Osteoblast (primary cell): ENCODE data around the gene APOBEC3B. TPM values are rescaled to one million over a fixed set of nuclear protein-coding genes. Genes with fewer than 3 reads are reported as not detected.
"Not testable (repeated sequence)": the region's sequence is repeated elsewhere in the genome, so short reads cannot be mapped to it uniquely, and the experiment has no call there.

Source experiments
- DNase-seq: peaks from one replicate; pipeline ENCODE4 v3.0.0; 2011; ENCODE audit warnings: low spot score, mixed read lengths; ENCODE audit not compliant: insufficient read length; ENCODE audit errors: missing footprints
- H2AFZ ChIP-seq: 2 replicates; pipeline ENCODE4 v1.6.0; 2011; ENCODE audit warnings: mild to moderate bottlenecking, low read length
- H3K27ac ChIP-seq: 2 replicates; pipeline ENCODE4 v1.5.1; 2011; ENCODE audit warnings: mild to moderate bottlenecking, low read depth, low read length, moderate library complexity
- H3K27me3 ChIP-seq: 2 replicates; pipeline ENCODE4 v1.6.0; 2012; ENCODE audit warnings: mild to moderate bottlenecking, control low read depth, inconsistent platforms, low read length, moderate library complexity; ENCODE audit not compliant: insufficient read depth
- H3K36me3 ChIP-seq: 2 replicates; pipeline ENCODE4 v1.5.1; 2011; ENCODE audit warnings: mild to moderate bottlenecking, low read length, control low read depth, moderate library complexity; ENCODE audit not compliant: insufficient read depth
- H3K4me1 ChIP-seq: 2 replicates; pipeline ENCODE4 v1.5.1; 2011; ENCODE audit warnings: mild to moderate bottlenecking, low read length, control low read depth, moderate library complexity; ENCODE audit not compliant: insufficient read depth
- H3K4me2 ChIP-seq: 2 replicates; pipeline ENCODE4 v1.6.0; 2011; ENCODE audit warnings: mild to moderate bottlenecking, low read length; ENCODE audit not compliant: insufficient read depth
- H3K4me3 ChIP-seq: fragments of 200-600 bp; sonication (generic); 3 replicates; pipeline ENCODE4 v1.5.1; 2012; ENCODE audit warnings: mild to moderate bottlenecking, low read length, inconsistent platforms; ENCODE audit not compliant: insufficient read depth
- H3K79me2 ChIP-seq: 2 replicates; pipeline ENCODE4 v1.6.0; 2012; ENCODE audit warnings: mild to moderate bottlenecking, low read length, control low read depth, inconsistent platforms; ENCODE audit not compliant: insufficient read depth
- H3K9me3 ChIP-seq: 2 replicates; pipeline ENCODE4 v1.5.1; 2011; ENCODE audit warnings: low read depth, low read length, control low read depth
- H4K20me1 ChIP-seq: 2 replicates; pipeline ENCODE4 v1.6.0; 2012; ENCODE audit warnings: mild to moderate bottlenecking, low read length, control low read depth; ENCODE audit not compliant: insufficient read depth
- total RNA-seq: library from RNA; depleted of rRNA; stranded (reverse); fragments of >200 nt; gene quantifications from 2 replicates; pipeline ENCODE4 v1.2.3, GENCODE V29; 2012
- TF ChIP-seq, protein P1 (sequence below): IDR thresholded peaks from 2 replicates; pipeline ENCODE4 v1.5.1; 2011; ENCODE audit warnings: mild to moderate bottlenecking, low read depth, low read length, moderate library complexity; ENCODE audit errors: extremely low read depth

The APOBEC3B gene
- total RNA-seq, 1 donor, result 0.36 TPM

DNA sequence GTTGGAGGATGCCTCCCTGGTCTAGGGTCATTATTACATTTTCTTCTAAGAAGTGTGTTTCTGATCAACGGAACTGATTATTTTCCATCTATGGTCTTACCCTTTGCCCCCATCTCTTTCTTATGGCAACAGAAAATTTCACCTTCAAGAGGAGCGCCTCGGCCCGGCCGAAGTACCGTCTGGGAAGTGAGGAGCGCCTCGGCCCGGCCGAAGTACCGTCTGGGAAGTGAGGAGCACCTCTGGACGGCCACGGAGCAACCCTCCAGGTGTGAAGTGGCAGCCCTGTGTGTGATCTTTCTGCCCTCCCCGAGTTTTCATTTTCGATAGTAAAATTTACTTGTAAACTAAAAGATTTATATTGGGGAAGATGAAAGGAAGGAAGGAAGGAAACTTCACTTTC, 28.8 kb downstream of the APOBEC3B start:
- Histone ChIP-seq H3K36me3 (no peaks in the 10 kb centered on the region), H3K79me2 (peaks cover 7% of the 10 kb centered on the region), H3K4me2 (no peak overlapping the region), H3K27me3 (no peaks in the 10 kb centered on the region), H3K9me3 (no peaks in the 10 kb centered on the region), H2AFZ (no peak overlapping the region), H4K20me1 (no peaks in the 10 kb centered on the region), H3K4me1 (peaks cover 6% of the 10 kb centered on the region), H3K27ac (no peak overlapping the region), H3K4me3 (no peak overlapping the region)
- TF ChIP-seq, protein P1, sequence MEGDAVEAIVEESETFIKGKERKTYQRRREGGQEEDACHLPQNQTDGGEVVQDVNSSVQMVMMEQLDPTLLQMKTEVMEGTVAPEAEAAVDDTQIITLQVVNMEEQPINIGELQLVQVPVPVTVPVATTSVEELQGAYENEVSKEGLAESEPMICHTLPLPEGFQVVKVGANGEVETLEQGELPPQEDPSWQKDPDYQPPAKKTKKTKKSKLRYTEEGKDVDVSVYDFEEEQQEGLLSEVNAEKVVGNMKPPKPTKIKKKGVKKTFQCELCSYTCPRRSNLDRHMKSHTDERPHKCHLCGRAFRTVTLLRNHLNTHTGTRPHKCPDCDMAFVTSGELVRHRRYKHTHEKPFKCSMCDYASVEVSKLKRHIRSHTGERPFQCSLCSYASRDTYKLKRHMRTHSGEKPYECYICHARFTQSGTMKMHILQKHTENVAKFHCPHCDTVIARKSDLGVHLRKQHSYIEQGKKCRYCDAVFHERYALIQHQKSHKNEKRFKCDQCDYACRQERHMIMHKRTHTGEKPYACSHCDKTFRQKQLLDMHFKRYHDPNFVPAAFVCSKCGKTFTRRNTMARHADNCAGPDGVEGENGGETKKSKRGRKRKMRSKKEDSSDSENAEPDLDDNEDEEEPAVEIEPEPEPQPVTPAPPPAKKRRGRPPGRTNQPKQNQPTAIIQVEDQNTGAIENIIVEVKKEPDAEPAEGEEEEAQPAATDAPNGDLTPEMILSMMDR, result no peak
- DNase-seq, result no peak

DNA sequence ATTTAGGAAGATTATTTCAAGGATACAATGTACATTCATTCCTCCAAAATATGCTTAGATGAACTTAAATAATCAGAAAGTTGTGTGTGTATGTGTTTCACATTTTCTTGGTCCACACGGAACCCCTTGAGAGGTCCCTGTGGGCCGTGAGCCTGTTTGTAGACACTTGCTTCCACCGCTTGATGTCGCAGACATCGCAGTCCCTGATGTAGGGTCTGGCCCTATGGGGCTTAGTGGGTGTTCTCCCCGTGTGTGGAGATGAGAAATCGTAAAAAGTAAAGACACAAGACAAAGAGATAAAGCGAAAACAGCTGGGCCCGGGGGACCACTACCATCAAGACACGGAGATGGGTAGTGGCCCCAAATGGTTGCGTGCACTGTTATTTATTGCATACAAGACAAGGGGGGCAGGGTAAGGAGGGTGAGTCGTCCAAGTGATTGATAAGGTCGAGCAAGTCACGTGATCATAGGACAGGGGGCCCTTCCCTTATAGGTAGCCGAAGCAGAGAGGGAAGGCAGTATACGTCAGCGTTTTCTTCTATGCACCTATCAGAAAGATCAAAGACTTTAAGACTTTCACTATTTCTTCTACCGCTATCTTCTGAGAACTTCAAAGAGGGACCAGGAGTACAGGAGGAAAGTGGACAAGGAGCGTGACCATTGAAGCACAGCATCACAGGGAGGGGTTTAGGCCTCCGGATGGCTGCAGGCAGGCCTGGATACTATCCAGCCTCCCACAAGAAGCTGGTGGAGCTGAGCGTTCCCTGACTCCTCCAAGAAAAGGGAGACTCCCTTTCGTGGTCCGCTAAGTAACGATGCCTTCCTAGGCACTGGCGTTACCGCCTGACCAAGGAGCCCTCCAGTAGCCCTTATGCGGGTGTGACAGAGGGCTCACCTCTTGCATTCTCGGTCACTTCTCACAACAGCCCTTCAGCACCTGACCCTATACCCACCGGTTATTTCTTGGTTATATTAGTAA, 30.7 kb downstream of the APOBEC3B start:
- DNase-seq, result no peak

DNA sequence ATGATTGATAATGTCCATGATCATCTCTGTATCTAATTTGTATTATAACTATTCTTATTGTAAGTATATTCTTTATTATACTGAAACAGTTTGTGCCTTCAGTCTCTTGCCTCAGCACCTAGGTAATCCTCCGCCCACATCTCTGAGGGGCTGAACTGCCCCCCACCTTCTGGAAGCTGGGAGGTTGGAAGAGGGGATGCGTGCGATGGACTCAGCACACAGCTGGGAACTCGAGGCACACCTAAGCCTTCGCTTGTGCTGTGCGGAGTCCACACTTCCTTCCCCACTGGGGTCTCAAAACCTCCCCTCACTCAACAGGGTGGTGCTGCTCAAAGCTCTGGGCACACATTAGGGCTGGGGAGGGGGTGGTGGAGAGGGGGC, 31.4 kb downstream of the APOBEC3B start:
- not testable (repeated sequence) for DNase-seq, H3K9me3 ChIP-seq, H3K27ac ChIP-seq, H3K4me1 ChIP-seq, H3K27me3 ChIP-seq, H4K20me1 ChIP-seq, H3K36me3 ChIP-seq
- H3K79me2 ChIP-seq, result peaks cover 12% of the 10 kb centered on the region
- H3K4me3 ChIP-seq, result peak overlapping the region; percentile 74
- H3K4me2 ChIP-seq, result peak overlapping the region; percentile 87
- H2AFZ ChIP-seq, result peak overlapping the region; percentile 84

More for the DNA sequence above, 30.7 kb downstream of the APOBEC3B start:
- TF ChIP-seq, protein P1, result no peak
- no peak overlapping the region for H3K4me3 ChIP-seq
- no peak overlapping the region for H3K4me2 ChIP-seq
- no peaks in the 10 kb centered on the region for H3K27me3 ChIP-seq
- H3K27ac ChIP-seq, result no peak overlapping the region
- H3K4me1 ChIP-seq, result peaks cover 6% of the 10 kb centered on the region
- H3K79me2 ChIP-seq, result peaks cover 12% of the 10 kb centered on the region
- no peaks in the 10 kb centered on the region for H3K9me3 ChIP-seq
- no peak overlapping the region for H2AFZ ChIP-seq
- H3K36me3 ChIP-seq, result no peaks in the 10 kb centered on the region
- no peaks in the 10 kb centered on the region for H4K20me1 ChIP-seq

DNA sequence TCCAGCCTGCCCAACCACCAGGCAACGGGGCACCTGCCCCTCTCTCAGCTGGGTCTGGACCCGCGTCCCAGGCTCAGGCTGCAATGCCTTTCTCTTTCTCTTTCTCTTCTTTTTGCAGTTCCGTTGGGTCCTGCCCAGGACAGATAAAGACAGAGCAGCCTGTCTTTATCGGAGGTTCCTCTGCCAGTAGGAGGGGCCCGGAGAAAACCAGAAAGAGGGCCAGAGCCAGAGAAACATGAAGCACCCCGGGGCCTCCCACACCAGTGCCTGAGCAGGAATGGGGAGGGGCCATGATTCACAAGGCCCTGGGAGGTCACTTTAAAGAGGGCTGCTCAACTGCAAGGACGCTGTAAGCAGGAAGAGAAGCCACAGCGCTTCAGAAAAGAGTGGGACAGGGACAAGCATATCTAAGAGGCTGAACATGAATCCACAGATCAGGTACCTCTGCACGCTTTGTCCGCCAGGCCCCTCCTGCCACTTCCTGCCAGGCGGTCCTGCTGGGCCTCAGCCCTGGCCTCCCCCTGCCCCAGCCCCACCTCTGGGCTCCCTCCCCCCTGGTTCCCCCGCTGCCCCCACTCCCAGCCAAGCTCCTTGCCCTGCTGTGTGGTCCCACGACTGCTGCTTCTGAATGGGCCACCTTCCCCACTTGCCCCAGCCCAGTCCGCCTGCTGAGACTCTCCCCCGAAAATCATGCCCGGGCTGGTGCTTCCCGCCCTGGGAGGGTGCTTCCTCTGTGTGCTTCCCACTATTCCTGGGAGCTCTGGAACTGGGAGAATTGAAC, 32.0 kb downstream of the APOBEC3B start, which contains the start of gene APOBEC3C:
Gene APOBEC3C, plus strand, starts transcription at position 316 of the 781 bp plus-strand sequence. Its CDS starts 106 bp downstream, at position 422.
- Histone ChIP-seq H4K20me1 (no peaks in the 10 kb centered on the region), H3K79me2 (peaks cover 12% of the 10 kb centered on the region), H2AFZ (peak within 1 kb of the TSS; percentile 84), H3K4me1 (peaks cover 6% of the 10 kb centered on the region), H3K9me3 (no peaks in the 10 kb centered on the region), H3K27me3 (no peaks in the 10 kb centered on the region), H3K27ac (peak within 1 kb of the TSS; percentile 13), H3K36me3 (no peaks in the 10 kb centered on the region), H3K4me3 (peak within 1 kb of the TSS; percentile 74), H3K4me2 (peak within 1 kb of the TSS; percentile 87)
- peak; percentile 95 for DNase-seq
- TF ChIP-seq, protein P1, result no peak

DNA sequence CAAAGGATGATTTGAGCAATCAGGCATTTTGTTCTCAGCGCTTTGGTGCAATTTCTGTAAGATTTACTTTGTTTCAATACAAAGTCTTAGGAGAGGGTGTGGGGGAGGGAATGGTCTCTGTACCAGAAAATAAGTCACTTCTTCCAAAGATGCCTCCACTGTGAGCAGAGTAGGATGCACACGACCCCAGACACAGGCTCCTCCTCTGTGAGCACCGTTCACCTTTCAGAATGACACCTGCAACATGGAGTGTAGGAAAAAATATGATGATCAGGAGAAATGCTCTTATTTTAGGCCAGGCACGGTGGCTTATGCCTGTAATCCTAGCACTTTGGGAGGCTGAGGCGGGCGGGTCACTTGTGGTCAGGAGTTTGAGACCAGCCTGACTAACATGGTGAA, 32.6 kb downstream of the APOBEC3B start:
- not testable (repeated sequence) for H3K9me3 ChIP-seq, H3K36me3 ChIP-seq, DNase-seq, H3K4me1 ChIP-seq, H4K20me1 ChIP-seq, H3K27me3 ChIP-seq
- Histone ChIP-seq H2AFZ (peak overlapping the region; percentile 65), H3K4me2 (peak overlapping the region; percentile 87), H3K27ac (peak overlapping the region; percentile 13), H3K79me2 (peaks cover 12% of the 10 kb centered on the region), H3K4me3 (peak overlapping the region; percentile 74)
